ENCODE data around the gene MOK. TPM values are rescaled to one million over a fixed set of nuclear protein-coding genes. Genes with fewer than 3 reads are reported as not detected.

MOK gene
- total RNA-seq, 1 experiment from 2014 or later = 2.8 TPM

- H2BK120ac ChIP-seq (ENCODE audit: low read depth, low read length, poor library complexity, severe bottlenecking) = no peak overlapping the region
- no peak overlapping the region for H3K56ac ChIP-seq (ENCODE audit: insufficient read length, low read depth, low read length)
- H3K27me3 ChIP-seq (ENCODE audit: insufficient read depth, low read length) = no peaks in the 10 kb centered on the region
- no peaks in the 10 kb centered on the region for H4K20me1 ChIP-seq (ENCODE audit: control insufficient read depth, insufficient read depth, insufficient read length)
- H3K14ac ChIP-seq (ENCODE audit: insufficient read depth, low read length) = no peak overlapping the region
- no peak overlapping the region for H2AFZ ChIP-seq (ENCODE audit: low read length)
- no peak overlapping the region for H4K91ac ChIP-seq (ENCODE audit: insufficient read length, low read depth, low read length)
- no peak overlapping the region for H3K4me2 ChIP-seq (ENCODE audit: insufficient read depth, insufficient read length, low read length)
- no CpG with 5 or more reads among the region's 3 CpGs for WGBS (ENCODE audit: extremely low coverage, insufficient read length, low lambda C conversion rate)
- no peak overlapping the region for H2AK5ac ChIP-seq (ENCODE audit: insufficient read length, low read length)
- DNase-seq = no peak
- Mint-ChIP-seq H3K4me3 (no peak overlapping the region), H3K9me3 (peaks cover 5 to 6% of the 10 kb centered on the region in 2 experiments; a peak in 4 of 5 replicates), H3K27ac (no peak overlapping the region), H3K36me3 (ENCODE audit: insufficient read depth in 1 of 3, low read depth in 3 of 3) (peaks cover 0 to 2% (median 0%) of the 10 kb centered on the region in 3 experiments; a peak in 2 of 7 replicates), H3K27me3 (ENCODE audit: low read depth) (no peaks in the 10 kb centered on the region), H3K4me1 (peaks cover 9 to 12% of the 10 kb centered on the region in 2 experiments)
- H2BK20ac ChIP-seq (ENCODE audit: low read depth, low read length, poor library complexity, severe bottlenecking) = no peak overlapping the region
- no peak overlapping the region for H3K23ac ChIP-seq (ENCODE audit: insufficient read length, low read depth, low read length)
- H3K18ac ChIP-seq (ENCODE audit: insufficient read length, low read depth, low read length) = no peak overlapping the region
- H3K79me2 ChIP-seq (ENCODE audit: insufficient read depth, low read length) = no peaks in the 10 kb centered on the region
- no peak overlapping the region for H3K9ac ChIP-seq (ENCODE audit: extremely low read depth, insufficient read length, low read length)
- TF ChIP-seq, protein P1, sequence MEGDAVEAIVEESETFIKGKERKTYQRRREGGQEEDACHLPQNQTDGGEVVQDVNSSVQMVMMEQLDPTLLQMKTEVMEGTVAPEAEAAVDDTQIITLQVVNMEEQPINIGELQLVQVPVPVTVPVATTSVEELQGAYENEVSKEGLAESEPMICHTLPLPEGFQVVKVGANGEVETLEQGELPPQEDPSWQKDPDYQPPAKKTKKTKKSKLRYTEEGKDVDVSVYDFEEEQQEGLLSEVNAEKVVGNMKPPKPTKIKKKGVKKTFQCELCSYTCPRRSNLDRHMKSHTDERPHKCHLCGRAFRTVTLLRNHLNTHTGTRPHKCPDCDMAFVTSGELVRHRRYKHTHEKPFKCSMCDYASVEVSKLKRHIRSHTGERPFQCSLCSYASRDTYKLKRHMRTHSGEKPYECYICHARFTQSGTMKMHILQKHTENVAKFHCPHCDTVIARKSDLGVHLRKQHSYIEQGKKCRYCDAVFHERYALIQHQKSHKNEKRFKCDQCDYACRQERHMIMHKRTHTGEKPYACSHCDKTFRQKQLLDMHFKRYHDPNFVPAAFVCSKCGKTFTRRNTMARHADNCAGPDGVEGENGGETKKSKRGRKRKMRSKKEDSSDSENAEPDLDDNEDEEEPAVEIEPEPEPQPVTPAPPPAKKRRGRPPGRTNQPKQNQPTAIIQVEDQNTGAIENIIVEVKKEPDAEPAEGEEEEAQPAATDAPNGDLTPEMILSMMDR (conservative IDR thresholded peaks at IDR 0.05) = no peak
- H3K23me2 ChIP-seq (ENCODE audit: insufficient read length, low read depth, low read length, poor library complexity, severe bottlenecking) = no peaks in the 10 kb centered on the region
- H4K8ac ChIP-seq (replicated peaks; ENCODE audit: insufficient read length, low read depth, low read length) = no peak overlapping the region
- no peak overlapping the region for H4K5ac ChIP-seq (ENCODE audit: insufficient read length, low read depth, low read length)
- H2BK12ac ChIP-seq (ENCODE audit: insufficient read length, low read depth, low read length) = no peak overlapping the region
- no peak overlapping the region for H2BK5ac ChIP-seq (ENCODE audit: insufficient read length, low read length)
- H3K9me3 ChIP-seq (ENCODE audit: control insufficient read depth, low read depth, low read length) = no peaks in the 10 kb centered on the region
- no peak overlapping the region for H3K27ac ChIP-seq (ENCODE audit: insufficient read length, low read depth, low read length)
- no peaks in the 10 kb centered on the region for H3K79me1 ChIP-seq (ENCODE audit: insufficient read depth, low read depth, low read length, poor library complexity, severe bottlenecking)
- no peak overlapping the region for H3T11ph ChIP-seq (ENCODE audit: low read length)
- H3K4me1 ChIP-seq (ENCODE audit: insufficient read depth, low read length) = no peaks in the 10 kb centered on the region
- no peak overlapping the region for H2BK15ac ChIP-seq (ENCODE audit: low read depth, low read length)
- H3K4ac ChIP-seq (ENCODE audit: low read depth, low read length) = no peak overlapping the region
Observed at GRCh38 chr14:102279282-102279681, 25.7 kb downstream of the MOK start.

Measured in H9 (cell line).